ENCODE results near the gene CYB561D2.

DNA sequence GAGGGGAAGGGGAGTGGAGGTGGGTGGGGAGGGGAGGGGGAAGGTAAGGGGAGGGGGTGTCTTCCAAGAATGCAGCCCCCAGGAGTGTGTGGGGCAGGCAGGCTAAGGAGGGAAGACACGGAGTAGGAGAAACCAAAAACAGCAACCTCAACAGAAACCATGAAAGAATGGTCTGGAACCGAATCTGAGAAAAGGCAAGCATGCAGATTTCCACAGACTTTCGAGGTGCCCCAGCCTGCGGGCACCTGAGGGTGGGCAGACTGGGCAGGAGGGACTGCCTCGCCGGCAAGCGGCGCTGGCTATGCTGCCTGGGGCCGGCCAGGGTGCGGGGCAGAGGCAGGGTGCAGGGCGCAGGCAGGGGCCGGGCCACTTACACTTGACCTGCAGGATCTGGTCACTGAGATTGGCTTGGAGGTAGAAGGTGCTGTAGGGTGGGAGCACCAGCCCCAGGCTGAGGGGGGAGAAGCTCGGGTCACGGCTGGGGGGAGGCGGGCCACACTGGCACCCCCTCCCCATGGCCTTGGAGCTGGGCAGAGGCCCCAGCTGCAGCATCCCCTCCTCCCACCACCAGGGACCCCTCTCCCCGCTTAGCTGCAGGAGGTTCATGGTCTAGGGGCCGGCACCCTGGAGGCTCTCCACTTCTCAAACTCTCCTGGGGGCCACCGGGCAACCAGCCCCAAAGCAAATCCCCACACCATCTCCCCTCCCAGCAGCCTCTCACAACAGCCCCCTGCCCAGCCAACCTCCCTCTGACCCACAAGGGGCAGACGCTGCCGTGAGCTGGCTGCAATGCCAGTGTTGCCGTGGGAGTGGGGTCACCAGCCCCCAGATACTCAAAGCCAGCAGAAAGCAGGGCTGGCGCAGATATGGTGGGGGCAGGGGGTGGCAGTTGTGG is 23.9 kb downstream of the CYB561D2 start:
- TF ChIP-seq, protein P1, sequence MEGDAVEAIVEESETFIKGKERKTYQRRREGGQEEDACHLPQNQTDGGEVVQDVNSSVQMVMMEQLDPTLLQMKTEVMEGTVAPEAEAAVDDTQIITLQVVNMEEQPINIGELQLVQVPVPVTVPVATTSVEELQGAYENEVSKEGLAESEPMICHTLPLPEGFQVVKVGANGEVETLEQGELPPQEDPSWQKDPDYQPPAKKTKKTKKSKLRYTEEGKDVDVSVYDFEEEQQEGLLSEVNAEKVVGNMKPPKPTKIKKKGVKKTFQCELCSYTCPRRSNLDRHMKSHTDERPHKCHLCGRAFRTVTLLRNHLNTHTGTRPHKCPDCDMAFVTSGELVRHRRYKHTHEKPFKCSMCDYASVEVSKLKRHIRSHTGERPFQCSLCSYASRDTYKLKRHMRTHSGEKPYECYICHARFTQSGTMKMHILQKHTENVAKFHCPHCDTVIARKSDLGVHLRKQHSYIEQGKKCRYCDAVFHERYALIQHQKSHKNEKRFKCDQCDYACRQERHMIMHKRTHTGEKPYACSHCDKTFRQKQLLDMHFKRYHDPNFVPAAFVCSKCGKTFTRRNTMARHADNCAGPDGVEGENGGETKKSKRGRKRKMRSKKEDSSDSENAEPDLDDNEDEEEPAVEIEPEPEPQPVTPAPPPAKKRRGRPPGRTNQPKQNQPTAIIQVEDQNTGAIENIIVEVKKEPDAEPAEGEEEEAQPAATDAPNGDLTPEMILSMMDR (IDR thresholded peaks at IDR 0.05) = no peak
- no peak for TF ChIP-seq EZH2 (IDR thresholded peaks at IDR 0.05; ENCODE audit: borderline replicate concordance, insufficient read depth, low read depth, low read length, poor library complexity, severe bottlenecking)

Data from B cell (primary cell).